COLO668 (cell line): ENCODE results near the gene NKG7.

Experiments
- DNase-seq: peaks from one replicate; lab custom pipeline; 2025; ENCODE audit not compliant: unreplicated experiment; lab: John Stamatoyannopoulos, UW

The NKG7 gene

DNA sequence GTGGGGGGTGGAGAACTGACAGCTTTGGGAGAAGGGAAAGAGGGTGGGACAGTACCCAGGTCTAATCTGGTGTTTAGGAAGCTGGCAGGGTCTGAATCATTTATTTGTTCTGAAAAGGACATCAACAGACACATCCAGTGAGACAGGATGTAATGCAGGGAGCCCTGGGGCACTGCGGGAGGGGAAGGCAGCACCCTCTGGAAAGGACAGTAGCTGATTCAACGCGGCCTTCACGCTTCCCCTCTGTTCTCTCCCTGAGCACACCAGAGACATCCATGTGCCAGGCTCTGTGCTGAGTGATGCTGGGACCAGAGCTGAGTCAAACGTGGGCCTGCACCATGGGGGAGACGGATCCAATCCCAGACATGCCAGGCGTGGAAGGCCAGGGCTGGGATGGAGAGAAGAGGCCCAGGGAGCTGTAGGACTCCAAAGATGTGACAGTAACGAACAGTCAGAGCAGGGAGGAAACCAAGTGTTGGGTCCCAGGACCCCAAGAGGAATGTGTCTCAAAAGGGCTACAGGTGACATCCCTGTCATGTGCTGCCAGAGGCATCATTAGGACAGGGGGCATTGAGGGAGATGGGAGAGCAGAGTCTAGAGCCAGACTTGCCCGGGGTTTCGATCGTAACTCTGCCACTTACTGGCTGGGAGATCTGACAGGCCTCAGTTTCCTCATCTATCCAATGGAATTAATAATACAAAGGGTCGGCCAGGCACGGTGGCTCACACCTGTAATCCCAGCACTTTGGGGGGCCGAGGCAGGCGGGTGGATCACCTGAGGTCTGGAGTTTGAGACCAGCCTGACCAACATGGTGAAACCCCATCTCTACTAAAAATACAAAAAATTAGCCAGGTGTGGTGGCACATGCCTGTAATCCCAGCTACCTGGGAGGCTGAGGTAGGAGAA is 8.0 kb downstream of the NKG7 start:
- DNase-seq = peak; percentile 8

GRCh38 chr19:51361239-51361638 is 11.2 kb downstream of the NKG7 start:
- DNase-seq = no peak

DNA sequence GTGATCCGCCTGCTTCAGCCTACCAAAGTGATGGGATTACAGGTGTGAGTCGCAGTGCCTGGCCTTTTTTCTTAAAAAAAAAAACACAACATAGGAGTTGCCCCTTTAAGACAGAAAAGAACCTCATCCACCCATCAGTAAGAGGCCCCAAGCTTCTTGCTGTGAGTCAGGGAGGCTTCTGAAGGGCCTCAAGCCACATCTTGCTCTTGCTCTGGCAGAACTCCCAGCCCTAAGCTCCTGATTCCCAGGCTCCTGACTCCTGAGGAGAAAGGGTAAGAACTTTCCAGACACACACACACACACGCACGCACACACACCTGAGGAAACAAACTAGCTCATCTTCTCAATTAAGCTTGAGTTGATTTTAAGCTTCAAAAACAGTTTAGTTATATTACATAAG is 13.2 kb downstream of the NKG7 start:
- no peak for DNase-seq

DNA sequence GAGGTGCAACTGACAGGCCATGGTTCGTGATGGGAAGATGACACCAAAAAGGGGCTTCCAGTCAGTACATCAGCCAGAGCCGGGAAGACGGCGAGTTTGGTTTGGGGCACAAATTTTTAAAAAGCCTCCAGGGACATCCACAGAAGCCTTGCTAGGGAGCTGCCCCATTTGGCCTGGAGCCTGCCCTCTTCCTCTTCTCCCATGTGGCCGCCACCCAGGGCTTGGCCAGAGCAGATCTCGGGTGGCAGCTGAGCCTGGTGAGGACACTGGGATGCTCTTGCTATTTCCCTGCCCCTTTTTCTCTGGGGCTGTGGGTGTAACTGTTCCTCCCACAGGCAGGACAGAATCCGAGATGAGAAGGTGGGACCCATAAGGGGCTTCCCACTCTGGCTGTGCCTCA is 14.5 kb downstream of the NKG7 start:
- no peak for DNase-seq

DNA sequence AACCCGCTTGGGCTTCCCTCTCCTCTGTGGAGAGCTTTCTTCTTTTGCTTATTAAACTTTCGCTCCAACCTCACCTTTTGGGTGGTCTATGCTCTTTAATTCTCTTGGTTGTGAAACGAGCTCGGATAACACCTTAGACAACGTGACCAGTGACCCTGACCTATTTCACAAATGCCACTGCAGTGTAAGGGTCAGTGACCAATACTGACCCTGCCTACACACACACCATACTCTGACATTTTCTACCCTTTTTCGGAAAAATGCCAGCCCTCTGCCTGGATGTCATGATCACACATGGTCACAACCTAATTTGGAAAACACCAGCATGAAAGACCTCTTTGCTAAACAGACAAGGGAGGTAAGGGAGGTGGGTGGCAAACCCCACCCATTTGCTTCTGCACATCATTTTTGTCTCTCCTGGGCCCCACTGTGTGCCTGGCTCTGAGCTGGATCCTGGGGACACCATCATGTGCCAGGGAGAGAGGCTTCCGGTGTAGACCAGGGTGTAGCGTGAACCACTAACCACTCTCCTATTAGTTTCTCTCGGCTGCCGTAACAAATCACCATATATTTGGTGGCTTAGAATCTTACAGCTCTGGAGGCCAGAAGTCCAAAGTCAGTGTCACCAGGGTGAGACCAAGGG is 16.2 kb downstream of the NKG7 start:
- DNase-seq = no peak

GRCh38 chr19:51354742-51355148 is 17.7 kb downstream of the NKG7 start:
- DNase-seq = no peak

DNA sequence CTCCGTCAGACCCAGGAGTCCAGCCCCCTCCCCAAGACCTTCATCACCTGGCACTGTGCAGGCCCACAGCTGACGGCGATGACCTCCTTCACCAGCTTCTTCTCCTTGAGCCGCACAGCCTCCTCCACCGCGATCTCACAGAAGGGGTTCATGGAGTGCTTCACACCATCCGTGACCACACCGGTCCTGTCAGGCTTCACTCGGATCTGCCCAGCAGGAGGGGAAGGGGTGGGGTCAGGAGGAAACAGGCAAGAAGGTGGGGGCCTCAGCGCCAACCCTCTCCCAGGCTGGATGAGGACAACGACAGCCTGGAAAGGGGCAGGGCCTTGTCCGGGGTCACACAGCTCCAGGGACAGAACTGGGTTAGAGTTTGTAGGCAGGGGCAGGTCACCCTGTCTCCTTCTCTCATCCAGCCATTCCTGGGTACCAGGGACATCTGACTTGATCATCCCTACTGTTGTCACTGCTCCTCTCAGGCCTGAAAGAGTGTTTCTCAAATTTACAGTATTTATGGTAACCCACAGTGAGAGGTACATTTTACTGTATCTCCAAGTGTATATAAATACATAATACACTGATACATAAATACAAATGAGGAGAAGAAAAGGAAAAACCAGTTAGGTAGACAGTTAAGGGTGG is 18.2 kb downstream of the NKG7 start:
- DNase-seq = no peak

DNA sequence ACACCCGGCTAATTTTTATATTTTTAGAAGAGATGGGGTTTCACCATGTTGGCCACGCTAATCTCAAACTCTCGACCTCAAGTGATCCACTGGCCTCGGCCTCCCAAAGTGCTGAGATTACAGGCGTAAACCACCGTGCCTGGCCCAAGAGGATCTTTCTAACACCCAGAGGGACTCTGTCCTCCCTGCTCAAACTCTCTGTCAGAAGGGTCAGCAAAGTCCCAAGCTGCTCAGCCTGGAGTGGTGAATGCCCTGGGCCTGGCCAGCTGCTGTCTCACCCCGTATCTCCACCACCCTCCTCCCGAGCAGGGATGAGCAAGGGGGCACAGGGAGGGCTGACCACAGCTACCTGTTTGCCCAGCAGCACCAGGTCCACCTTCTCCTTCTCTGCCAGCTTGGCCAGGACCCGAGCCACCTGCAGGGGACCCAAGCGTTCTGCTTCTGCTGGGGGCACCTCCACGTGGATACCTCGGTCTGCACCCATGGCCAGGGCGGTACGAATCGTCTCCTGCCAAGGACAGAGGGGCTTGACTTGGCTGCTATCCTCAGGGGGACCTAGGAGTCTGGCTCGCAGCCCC is 19.6 kb downstream of the NKG7 start:
- DNase-seq = no peak

DNA sequence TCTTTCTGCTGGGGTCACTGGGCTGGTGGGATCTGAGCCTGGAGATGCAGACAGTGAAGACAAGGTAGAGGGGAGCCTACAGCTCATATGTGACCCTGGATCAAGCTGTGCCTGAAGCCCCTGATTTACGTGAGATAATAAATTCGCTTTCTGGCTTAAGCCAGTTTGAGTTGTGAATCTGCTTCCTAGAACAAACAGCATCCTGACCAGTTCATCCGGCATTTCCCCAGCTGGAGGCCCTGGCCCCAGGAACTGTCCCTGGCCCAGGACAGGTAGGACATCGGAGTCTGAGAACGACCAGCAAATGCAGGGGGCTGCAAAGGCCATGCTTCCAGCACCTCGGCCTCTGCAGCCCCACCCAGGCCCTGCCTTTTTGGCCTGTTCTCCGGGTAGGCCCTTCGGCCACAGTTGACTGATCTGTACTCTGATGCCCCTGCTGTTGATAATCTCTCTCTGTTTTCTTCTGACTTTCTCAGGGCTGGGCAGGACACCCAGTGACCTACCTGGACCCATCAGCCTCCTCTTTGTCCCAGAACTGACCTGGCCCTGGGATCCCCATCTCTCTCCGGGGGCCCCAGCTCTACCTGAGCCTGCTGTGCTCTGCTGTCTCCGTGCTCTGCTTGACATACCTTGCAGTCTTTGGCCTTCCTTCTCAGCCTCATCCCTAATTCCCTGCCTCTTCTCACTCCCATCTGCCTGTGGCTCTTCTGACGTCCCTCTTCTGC is 21.0 kb downstream of the NKG7 start:
- DNase-seq = no peak

DNA sequence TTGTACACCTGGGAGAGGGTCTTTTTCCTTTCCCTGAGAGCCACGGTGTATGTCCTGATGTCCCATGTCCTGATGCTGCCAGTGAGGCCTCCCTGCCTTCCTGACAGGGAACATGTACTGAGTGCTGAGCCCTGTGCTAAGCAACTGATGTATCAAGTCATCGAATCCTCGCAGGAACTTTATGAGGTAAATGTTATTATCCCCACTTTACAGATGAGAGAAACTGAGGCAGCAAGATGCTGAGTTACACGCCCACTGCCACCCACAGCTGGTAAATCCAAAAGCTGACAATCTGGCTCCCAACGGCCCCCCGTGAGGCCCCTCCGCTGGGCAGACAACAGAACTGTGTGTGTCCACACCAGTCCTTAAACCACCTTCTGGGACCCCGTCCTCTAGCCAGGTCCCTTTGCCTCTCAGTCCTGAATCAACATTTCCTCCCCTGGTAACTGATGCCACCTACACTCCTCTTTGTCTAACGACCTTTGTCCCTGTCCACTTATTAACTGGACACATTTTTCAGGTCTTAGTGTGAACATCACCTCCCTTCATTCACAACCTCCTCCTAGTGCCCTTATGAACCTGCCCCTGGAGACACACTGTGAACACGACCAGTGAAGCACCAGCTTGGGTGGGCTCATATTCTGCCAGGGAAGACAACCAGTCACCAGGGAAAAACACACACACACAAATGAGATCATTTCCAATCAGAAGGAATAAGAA is 25.1 kb downstream of the NKG7 start:
- DNase-seq = no peak

- no peak for DNase-seq
These were observed 25.7 kb downstream of the NKG7 start for GRCh38 chr19:51346742-51347141.

DNA sequence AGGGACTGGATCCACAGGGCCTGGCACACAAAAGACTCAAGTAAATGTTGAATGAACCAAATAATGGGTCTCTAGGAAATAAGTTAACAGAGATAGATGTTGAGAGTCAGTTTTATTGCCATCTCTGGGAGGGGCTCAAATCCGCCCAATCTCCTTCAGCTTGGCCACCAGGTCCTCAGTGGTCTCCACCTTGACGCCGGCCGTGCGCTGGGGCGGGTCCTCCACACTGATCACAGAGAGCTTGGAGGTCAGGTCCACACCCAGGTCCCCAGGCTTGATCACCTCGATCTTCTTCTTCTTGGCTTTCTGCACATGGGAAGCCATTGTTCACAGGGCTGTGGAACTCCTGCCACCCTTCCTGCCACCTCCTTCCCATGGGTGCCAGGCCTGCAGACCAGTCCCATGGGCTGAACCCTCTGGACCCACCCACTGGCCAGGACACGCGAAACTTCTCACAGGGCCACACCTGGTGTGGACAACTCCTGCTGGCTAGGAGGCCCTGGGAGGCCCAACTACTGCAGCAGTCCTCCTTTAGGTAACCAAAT is 27.3 kb downstream of the NKG7 start:
- no peak for DNase-seq

DNA sequence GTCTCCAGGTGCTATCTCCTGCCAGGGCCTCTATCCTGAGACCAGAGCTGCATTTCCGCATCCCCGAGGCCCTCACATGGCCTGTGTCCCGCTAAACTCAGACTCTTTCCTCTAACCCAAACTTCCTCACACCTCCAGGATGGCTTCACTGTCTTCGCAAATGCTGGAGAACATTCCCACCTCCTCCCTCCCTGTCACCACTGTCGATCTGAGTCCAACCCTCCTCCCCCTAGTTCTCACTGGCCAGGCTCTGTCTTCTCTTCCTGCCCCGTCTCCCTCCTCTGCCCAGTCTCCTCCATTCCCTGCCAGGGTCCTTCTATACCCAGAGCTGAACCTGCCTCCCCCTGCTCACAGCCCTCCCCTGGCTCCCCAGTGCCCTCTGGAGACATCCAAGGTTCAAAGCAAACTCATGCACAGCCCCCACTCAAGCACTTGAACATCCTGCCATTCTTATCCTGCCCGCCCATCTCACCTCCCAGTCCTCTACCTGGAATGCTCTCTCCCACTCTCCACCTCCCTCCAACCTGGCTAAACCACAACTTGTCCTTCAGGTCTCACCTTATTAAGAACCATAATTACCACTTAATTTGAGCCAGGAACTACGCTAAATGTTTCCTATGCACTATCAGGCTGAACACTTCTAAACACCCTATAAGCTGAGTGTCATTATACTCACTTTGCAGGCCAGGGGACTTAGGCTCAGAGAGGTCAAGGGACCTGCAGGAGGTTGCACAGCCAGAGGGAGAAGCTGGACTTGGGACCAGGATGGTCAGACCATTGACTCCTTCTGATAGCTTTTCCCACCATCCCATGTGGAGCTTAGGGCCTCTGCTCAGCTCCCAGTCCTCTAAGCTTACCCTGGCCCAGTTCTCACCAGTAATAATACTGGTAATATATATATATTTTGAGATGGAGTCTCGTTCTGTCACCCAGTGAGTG is 29.6 kb downstream of the NKG7 start:
- no peak for DNase-seq

GRCh38 chr19:51341976-51342580 is 30.4 kb downstream of the NKG7 start, which contains the start of gene VSIG10L:
Gene VSIG10L (minus strand): TSS chr19:51342139. CDS start chr19:51342124, 15 bp downstream.
- no peak for DNase-seq

DNA sequence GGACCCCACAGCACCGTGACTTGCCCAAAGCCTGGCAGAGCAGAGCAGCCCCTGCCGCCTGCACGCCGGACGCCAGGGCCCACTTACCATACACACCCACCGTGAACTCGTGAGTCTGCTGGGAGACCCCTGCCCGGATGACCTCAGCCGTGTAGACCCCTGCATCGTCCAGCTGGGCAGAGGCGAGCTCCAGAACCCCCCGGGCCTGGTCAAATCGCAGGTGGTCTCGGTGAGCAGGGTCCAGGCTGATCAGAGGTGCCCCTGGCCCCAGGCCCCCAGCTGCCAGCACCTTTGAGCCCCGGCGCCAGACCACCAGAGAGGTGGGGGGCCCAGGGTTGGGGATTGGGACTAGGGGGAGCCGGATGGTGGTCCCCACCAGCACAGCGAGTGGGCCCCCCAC is 31.4 kb downstream of the NKG7 start:
- DNase-seq = no peak

- peak; percentile 58 for DNase-seq
These were observed 32.5 kb downstream of the NKG7 start for GRCh38 chr19:51339687-51340656.

DNA sequence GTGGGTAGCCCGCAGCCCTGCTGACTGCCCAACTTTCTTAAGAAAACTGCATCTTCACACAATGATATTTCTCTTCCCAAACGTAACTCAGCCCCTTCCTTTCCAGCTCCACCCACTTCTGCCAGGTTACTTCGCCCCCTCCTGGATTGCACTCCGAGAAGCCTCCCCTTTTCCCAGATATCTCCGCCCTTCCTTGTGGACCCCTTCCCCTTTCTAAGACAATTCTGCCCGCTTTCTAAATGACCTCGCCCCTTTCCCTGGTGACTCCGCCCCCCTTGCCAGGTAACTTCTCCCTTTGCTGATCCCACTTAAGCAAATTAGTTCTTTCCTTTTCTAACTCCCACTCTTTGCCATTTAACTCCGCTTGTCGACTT is 33.2 kb downstream of the NKG7 start:
- no peak for DNase-seq
